GM19463 (cell line): Measurements from ENCODE around the gene EHD4.

Experiments used
- ATAC-seq: cut with Tn5 transposase; IDR thresholded peaks from one replicate; pipeline ENCODE4 v1.9.1; 2021; ENCODE audit warnings: mild to moderate bottlenecking, moderate library complexity; ENCODE audit not compliant: unreplicated experiment

The EHD4 gene

DNA sequence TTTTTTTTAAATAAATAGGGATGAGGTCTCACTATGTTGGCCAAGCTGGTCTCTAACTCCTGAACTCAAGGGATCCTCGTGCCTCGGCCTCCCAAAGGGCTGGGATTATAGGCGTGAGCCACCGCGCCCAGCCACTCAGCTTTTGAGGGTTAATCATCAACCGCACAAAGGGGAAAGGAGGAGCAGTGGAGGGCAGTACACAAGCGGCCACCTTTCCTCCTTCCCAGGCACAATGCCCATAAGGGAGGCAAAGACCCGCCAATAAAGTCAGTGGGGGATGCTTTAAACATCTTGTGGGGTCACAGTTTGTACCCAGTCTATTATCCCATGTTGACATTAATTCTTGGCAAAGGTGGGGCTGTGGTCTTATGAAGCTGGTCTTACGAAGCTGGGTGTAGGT, 32.4 kb downstream of the EHD4 start:
- no peak for ATAC-seq

DNA sequence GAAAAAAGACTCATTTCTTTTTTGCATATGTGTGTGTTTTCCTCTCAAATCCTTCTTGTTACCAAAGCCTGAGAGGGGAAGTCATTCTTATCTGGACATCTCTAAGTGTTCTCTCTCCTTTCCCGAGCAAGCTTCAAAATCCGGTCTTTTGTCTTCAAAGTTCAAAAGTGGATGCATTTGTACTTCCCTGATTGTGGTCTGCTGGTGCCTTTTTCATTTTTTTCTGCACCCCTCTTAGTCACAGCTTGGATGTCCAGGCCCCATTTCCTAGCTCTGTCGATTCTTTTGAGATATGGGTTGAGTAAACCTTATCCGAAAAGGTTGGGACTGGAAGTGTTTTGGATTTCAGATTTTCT, 34.8 kb downstream of the EHD4 start:
- ATAC-seq, result no peak

DNA sequence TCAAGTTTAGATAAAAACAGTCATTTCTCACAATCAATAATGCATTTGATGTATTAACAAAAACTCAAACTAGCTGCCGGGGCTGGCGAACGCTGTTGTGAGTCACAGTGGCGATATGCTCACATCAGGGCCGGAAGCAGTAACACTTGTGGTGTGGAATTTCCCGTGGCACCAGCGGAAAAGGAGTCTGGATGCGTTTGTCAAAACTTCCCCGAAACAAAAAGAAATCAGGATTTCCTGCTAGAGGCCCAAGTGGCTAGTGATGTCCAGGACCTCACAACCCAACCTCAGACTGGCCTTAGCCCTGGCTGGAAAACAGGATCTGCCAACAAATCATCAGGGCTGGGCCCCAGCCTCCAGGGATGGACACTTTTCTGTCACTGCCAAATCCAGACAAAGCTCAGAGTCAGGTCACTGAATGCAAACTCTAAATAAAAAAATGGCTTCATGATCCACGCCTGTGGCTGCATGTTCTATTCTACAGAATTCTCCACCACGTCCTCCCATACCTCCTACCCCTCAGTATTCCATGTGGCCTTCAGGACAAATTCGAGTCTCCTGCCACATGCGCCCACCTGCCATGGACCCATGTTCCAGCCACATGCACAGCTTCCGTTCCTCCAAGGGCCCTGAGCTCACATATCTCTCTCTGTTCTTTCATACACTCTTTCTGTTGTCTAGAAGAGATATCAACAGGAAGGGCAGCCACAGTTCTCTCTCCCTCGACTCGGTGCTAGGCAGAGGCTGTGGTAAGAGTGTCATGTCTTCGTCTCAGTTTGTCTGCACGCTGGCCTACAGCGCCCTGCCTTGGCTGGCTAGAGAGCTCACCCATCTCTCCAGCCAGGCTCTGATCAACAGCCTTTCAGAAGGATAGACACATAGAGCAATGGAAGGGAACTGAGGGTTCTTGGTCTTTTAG, 35.4 kb downstream of the EHD4 start:
- no peak for ATAC-seq

DNA sequence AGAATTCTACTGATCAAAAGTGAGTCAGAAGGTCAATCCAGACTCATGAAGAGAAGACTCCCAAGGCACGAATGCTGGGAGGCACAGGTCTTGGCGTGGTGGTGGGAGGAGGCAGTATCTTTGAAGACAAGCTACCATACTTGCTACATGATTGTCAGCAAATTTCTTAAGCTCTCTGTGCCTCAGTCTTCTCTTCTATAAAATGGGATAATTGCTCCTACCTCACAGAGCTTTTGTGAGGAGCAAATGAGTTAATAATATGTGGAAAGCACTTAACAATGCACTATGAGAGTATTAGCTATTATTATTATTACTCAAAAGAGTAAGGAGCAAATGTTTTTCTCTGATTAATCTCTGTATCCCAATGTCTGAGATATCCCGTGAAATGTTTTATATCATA, 36.2 kb downstream of the EHD4 start:
- ATAC-seq, result no peak

- ATAC-seq, result peak; percentile 49
These were observed 36.8 kb downstream of the EHD4 start for GRCh38 chr15:41935566-41936020.

DNA sequence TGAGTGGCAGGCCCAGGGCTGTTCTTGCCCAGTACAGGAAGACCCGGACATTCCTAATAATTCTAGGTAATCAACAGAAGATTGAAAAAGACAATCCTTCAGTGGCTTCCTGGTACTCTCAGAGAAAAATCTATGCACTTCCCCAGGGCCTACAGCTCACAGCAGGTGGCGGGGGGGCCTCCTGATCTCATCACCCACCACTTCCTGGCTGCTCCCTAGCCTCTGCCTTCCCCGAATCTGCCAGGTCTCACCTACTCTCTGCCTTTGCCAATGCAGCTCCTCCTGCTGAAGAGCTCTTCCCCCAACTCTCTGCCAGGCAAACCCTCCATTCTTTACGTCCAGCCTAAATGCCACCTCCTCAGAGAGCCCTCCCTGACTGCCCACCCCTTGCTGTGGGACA, 37.5 kb downstream of the EHD4 start:
- no peak for ATAC-seq

DNA sequence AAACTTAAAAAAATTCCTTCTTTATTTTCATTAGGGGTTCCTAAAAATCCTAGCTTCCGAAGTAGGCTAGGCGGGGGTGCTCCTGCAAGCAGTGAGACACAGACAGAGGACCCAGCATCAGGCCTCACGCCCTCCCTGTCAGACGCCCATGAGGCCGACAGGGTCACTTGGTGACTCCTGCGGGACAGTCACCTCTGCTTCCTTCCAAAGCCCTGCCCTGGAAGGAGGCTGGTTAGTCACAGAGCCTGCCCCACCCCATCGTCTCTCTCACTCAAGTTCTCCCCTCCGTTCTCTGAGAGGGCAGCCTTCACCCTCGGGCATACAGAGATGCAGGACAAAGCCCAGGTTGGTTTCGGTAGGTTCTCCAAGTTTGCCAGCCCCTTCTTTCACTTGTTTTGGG, 38.6 kb downstream of the EHD4 start:
- ATAC-seq, result no peak

DNA sequence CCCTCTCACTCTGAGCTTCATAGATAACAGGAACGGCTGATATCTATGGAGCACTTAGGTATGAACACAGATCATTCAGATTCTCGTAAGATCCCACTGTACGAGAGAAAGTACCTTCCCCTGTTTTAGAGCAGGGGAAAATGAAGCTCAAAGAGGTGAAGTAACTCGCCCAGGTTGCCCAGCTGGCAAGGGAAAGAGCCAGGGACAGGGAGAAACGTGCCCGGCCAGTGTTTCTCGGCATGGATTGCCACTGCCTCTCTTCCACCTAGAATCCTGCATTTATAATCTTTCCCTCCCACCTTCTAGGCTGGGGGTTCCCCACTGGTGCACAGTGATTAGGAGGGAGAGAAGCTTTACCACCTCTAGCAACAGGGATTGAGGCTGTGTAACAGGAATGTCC, 39.0 kb downstream of the EHD4 start:
- no peak for ATAC-seq

DNA sequence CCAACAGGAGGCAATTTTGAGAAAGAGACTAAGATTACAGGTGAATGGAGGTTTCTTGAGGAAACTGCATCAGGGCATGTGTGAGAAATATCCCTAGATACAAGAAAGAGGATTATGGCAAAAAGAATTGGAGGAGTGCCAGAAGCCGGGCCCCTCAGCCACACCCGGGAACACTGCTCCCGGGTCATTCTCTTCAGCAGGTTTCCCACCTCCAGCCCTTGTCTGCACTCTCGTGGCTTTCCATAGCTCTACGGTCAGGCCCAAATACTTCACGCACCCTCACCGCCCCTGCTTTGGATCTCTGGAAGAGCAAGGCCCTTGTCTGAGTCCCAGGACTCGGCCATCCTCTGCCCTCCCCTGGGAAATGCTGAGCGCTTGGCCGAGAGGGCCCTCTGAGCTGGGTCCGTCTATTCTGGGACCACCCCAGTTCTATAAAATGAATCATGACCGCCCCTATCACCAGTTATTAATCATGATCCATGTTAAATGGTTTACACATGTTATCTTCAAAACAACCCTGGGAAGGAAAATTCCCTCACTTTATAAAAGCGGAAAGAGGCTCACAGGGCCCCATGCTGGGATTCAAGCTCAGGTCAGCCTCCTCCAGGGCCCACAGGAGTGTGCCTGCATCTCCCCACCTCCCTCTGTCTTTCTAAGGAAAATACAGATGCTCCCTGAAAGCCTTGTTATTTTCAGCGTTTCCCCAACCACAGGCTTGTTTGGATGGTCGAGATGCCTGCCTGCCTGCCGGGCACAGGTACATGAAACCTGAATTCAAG, 39.7 kb downstream of the EHD4 start:
- no peak for ATAC-seq

- no peak for ATAC-seq
These were observed 40.3 kb downstream of the EHD4 start for GRCh38 chr15:41932101-41932500.

DNA sequence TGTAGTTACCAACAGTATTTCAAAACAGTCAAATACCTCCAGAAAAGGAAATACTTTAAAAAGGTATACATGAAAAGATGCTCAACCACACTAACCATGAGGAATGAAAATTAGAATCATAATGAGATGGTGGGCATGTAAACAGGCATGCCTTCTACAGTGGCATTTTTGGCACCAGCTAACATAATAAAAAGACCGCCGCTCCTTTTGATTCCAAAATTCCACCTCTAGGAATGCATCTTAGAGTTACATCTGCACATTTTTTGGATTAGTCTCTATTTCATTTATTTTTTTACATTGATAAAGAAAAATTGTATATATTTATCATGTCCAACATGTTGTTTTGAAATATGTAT, 41.5 kb downstream of the EHD4 start:
- no peak for ATAC-seq

DNA sequence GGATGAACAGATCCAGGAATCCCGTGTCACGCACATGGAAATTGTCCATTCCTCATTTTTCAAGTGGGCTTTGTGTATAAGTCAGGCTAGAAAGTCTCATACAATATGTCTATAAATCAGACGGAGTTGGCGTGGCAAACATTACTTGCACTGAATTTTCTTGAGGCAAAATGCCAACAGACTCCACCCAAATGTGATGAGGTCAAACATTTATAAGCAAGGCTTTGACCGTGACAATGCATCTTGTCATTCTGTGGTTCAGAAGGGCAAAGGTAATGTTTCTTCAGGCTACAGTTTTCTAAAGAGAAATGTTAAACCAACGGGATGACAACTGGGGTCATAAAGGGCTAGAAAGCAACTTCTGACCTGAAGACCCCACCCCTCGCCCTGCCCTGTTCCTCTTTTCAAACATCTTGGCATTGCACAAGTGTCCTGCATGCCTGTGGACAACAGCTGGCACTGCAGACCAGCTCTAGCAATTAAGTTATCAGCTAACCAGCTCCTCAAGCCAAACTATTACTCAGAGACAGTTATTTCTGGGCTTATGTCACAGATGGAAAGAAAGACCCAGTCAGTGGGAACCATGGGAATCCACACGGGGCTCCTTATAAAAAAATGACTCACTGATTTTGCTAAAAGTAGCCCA, 42.0 kb downstream of the EHD4 start:
- no peak for ATAC-seq

DNA sequence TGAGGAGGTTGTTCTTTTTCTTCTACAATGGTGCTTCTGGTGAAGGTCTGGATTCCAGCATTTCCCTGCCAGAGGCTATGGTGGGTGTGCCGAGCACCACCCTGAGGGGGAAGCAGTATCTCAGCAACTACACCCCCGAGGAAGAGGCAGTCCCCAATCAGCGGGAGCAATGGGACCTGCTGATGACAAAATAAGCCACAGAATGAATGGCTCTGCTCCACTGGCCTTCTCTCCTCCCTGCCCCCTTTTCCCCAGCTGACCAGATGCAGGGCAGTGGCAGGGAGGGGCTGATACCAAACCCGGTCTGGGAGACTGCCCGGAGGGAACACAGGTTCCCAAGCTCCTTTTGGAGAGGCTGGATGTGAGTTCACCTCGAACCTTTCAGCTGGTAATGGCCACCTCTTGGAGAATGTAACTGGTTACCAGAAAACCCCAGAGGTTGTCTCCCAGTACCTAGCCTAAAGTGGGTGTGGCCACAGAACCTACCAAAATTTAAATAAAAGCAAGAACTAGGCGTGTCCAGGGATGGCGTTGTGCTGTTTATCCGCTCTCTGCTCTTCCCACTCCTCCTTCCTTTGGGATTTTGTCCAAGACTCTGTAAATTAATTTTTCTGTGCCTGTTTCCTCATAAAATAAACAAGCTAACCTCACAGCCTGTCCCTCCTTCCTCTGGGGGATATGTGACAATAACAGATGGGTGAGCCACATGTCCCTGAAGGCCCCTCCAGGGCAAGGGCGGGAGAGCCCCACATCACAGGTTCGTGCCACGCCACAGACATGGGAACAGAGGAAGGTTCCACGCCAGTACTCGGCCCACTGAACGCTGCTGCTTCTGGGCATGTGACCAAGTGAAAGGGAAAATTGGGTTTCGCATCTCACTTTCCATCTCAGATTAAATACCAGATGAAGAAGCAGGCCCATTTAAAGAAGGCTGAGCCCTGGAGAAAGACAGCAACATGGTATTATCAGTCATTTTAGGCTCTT, 43.4 kb downstream of the EHD4 start:
- peak; percentile 75 for ATAC-seq

DNA sequence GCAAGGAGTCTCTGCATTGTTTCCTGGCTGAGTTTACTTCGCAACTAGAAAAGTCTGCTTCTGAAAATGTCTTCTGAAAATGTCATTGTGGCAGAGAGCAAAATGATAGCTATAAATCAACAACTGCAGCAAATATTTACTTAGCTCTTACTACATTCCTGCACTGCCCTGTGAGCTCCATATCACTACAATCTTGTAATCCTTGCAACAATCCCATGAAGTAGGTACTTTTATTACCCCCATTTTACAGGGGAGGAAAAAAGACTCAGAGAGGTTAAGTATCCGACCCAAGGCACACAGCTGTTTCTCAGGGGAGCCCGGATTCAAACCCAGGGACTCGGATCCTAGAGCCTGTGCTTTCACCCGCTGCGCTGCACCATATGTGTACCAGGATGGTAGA, 44.3 kb downstream of the EHD4 start:
- ATAC-seq, result no peak

DNA sequence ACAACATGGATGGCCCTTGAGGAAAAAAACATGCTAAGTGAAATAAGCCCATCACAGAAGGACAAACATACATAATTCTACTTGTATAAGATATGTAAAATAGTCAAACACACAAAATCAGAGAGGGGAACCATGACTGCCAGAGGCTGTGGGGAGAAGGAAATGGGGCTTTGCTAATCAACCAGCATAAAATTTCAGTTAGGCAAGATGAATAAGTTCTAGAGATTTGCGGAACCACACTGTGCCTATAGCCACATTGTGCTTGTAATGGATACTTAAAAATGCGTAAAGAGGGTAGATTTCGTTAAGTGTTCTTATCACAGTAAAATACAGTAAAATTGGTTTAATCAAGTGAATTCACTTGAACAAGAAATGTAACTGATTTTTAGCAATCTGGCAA, 44.8 kb downstream of the EHD4 start:
- ATAC-seq, result no peak

DNA sequence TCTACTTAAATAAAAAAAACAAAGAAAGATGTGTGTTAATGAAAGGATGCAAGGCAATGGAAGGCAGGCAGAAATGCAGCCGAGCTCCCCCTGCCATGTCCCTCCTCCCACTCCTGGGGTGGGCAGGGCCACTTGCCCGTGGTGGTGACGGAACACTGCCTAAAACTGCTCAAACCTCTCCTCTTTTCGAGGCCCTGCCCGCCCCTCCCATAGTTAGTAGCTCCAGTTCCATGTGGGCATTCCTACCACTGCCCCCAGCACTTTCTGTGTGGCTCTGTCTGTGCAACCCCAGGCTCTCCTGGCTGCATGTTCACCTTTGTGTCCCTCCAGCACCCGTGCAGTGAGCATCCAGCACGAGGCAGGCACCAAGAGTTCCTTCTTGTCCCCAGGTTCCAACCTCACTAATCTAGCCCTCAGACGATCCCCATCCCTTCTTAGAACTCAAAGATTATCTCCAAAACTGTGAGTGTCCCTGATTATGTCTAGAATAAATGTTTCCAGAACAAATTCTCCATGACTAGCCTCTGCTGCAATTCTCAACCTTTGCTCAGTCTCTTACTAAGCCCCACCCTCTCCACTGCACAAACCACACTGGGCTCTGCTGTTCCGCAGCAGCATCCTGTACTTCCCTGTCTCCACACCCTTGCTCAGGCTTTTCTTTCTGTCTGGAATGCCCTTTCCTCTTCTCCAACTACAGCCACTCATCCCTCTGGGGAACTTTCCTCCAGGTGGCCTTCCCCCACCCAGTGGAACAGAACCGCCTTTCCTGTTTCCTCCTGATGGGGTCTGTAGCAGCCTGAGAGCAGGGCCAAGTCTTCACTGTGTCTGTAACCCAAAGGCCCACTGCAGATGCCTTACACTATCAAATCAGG, 45.9 kb downstream of the EHD4 start:
- ATAC-seq, result no peak

DNA sequence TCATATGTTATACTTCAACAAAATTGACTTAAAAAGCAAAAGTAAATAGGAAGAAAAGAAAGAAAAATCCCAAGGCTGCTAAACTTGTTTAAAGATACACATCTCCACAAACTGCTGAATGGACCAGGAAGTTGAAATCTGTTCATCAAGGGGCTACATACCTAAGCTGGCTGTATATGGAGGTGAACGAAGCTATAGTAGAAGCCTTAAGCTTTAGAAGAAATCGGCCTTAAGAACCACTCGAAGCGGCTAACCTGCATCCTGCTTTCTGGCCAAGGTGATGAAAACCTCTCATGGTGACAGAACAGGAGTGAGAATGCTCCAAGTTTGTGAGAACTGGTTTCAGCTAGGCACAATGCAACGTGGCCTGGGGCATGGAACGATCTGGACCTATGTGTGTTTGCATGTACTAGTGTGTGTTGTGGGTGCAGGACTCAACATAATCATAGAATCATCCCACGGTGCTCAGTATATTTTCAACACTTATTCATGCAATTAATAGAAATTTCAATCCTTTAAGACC, 47.2 kb downstream of the EHD4 start:
- no peak for ATAC-seq

DNA sequence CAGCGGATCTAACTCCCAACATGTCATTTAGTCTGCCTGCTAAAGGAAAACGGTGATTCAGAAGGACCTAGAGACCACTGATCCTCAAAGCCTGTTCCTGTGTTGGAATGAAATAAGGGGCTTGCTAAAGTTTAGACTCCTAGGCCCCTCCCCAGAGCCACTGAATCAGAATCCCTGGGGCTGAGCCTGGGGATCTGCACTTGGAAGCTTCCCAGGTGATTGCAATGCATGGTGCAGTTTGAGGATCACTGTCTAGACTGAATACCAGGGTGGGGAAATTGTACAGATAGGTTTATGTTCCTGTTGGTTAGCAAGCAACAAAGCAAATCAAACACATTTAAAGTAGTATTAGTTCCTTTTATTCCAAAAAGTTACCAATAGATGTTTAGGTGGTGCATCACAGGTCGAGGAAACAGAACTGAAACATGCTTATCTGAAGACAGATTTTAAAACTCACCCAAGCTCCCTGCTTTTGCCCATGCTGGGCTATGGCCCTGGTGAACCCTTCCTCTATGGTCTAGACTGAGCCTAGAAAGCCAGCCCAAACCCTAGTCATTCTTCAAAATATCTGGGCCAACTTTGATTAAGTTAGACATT, 48.9 kb downstream of the EHD4 start:
- ATAC-seq, result no peak

DNA sequence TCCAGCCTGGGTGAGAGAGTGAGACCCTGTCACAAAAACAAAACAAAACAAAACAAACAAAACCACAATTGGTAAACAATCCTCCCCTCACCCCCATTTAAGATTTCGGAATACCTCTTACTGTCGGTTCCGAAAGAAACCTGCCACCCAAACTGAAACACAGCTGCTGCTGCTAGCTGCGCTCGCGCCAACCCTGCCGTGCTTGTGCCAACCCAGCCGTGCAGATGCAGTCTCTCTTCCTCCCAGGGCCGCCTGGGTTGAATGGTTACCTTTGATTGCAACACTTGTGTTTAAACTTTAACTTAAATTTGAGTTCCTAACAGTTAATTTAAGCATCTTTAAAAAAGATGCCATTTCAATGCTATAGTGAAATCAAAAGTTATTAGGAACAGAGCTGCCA, 50.0 kb downstream of the EHD4 start:
- ATAC-seq, result no peak
